Measurements from ENCODE around the gene ETHE1.

The ETHE1 gene

GRCh38 chr19:43486412-43486811 is 40.6 kb downstream of the ETHE1 start:
- no peak for DNase-seq

GRCh38 chr19:43485951-43486350 is 41.0 kb downstream of the ETHE1 start:
- no peak for DNase-seq

- DNase-seq, result no peak
Observed at GRCh38 chr19:43483281-43483680, 43.7 kb downstream of the ETHE1 start.

GRCh38 chr19:43482193-43482592 is 44.8 kb downstream of the ETHE1 start:
- DNase-seq, result no peak

- no peak for DNase-seq
Observed at GRCh38 chr19:43481701-43482100, 45.3 kb downstream of the ETHE1 start.

GRCh38 chr19:43480574-43480973 is 46.4 kb downstream of the ETHE1 start:
- no peak for DNase-seq

- no peak for DNase-seq
Observed at GRCh38 chr19:43479961-43480561, 46.9 kb downstream of the ETHE1 start.

- DNase-seq, result no peak
Observed at GRCh38 chr19:43479226-43479625, 47.8 kb downstream of the ETHE1 start.

- no peak for DNase-seq
Observed at GRCh38 chr19:43478323-43478722, 48.7 kb downstream of the ETHE1 start.

- DNase-seq, result no peak
Observed at GRCh38 chr19:43476606-43477005, 50.4 kb downstream of the ETHE1 start.

- peak; percentile 78 to 80 for DNase-seq
Observed at GRCh38 chr19:43474986-43475705, 51.9 kb downstream of the ETHE1 start.

GRCh38 chr19:43474487-43474886 is 52.5 kb downstream of the ETHE1 start:
- no peak for DNase-seq

- no peak for DNase-seq
Observed at GRCh38 chr19:43471091-43471490, 55.9 kb downstream of the ETHE1 start.

GRCh38 chr19:43470288-43470687 is 56.7 kb downstream of the ETHE1 start:
- DNase-seq, result no peak

GRCh38 chr19:43469160-43469480 is 57.9 kb downstream of the ETHE1 start:
- no peak for DNase-seq

GRCh38 chr19:43468354-43469159 is 58.4 kb downstream of the ETHE1 start:
- no peak for DNase-seq

- no peak for DNase-seq
Observed at GRCh38 chr19:43467730-43468129, 59.3 kb downstream of the ETHE1 start.

- DNase-seq, result no peak
Observed at GRCh38 chr19:43467276-43467675, 59.7 kb downstream of the ETHE1 start.

GRCh38 chr19:43466793-43467192 is 60.2 kb downstream of the ETHE1 start:
- DNase-seq, result no peak

- no peak for DNase-seq
Observed at GRCh38 chr19:43465468-43466120, 61.4 kb downstream of the ETHE1 start, which contains the start of gene LYPD3. Gene LYPD3, minus strand, starts transcription at chr19:43465608. Its CDS starts 37 bp downstream, at chr19:43465571.

- DNase-seq, result peak; percentile 11 to 63
Observed at GRCh38 chr19:43464134-43464775, 62.7 kb downstream of the ETHE1 start.

- peak; percentile 62 to 88 for DNase-seq
Observed at GRCh38 chr19:43463381-43464133, 63.4 kb downstream of the ETHE1 start.

Measured in hippocampal formation (tissue), 2 donors.